Measurements from ENCODE around the gene LRRC4B. TPM values are rescaled to one million over a fixed set of nuclear protein-coding genes. Genes with fewer than 3 reads are reported as not detected.

The LRRC4B gene
- total and polyA plus RNA-seq, 2 of the 8 experiments (the other 6 are each of a cell fraction or from before 2014, with no cell fraction given): 13.4 to 21.2 TPM

DNA sequence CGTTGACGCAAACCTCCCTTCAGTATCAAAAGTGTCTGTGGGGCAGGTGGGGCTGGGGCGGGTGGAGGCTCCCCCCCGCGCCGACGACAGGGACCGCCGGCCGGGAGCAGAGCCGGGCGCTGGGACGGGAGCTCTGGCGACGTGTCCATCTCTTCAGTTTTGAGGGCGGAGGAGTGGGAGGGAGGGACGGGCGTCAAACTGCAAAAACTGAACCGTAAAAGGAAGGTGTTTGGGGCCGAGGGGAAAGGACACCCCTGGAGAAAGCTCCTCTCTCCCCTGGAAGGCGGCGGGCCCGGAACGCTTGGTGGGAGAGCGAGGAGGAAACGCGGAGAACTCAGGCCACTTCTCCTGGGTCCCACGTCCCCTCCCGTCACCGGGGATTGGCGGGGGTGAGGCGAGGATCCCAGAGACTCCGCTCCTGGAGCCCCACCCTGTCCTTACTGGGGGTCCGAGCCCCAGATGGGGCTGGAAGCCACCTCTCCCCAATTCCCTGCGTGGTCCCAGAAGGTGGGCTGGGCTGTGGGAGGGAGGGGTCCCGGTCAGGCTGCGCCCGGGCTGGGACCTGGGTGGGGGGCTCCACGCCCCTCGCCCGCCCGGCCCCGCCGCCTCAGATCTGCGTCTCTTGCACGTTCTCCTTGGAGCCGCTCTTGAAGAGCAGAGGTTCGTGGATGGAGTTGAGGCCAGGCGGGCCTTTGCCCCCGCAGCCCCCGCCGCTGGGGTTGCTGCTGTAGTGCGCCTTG, 51.1 kb downstream of the LRRC4B start:
- Histone ChIP-seq H2BK12ac (ENCODE audit: low read depth, low read length) (no peak overlapping the region), H4K20me1 (replicated peaks in 1 of 2; ENCODE audit: control insufficient read depth in 1 of 2, insufficient read depth in 2 of 2, low read length in 2 of 2) (peaks cover 0 to 9% of the 10 kb centered on the region in 2 experiments), H2BK20ac (ENCODE audit: low read length) (no peak overlapping the region), H3K27me3 (replicated peaks in 1 of 4; ENCODE audit: control insufficient read depth in 3 of 4, extremely low read depth in 1 of 4, insufficient read depth in 3 of 4, low read length in 3 of 4) (peaks cover 0 to 10% (median 4%) of the 10 kb centered on the region in 4 experiments; a peak in 6 of 7 replicates), H3K9me3 (ENCODE audit: insufficient read depth in 2 of 2, low read depth in 1 of 2, low read length in 1 of 2) (no peaks in the 10 kb centered on the region; a peak in 1 of 4 replicates), H2BK120ac (replicated peaks; ENCODE audit: low read depth, low read length) (no peak overlapping the region), H4K91ac (replicated peaks; ENCODE audit: insufficient read length, low read length) (no peak overlapping the region), H3K4me3 (ENCODE audit: extremely low read depth in 1 of 4, insufficient read depth in 2 of 4, low read depth in 3 of 4, low read length in 4 of 4) (no peak overlapping the region), H3K79me2 (ENCODE audit: control insufficient read depth in 1 of 2, insufficient read depth in 2 of 2, low read length in 2 of 2) (no peaks in the 10 kb centered on the region), H3K4ac (replicated peaks; ENCODE audit: insufficient read length, low read depth, low read length) (no peak overlapping the region), H3K27ac (ENCODE audit: low read depth, low read length) (no peak overlapping the region), H4K8ac (ENCODE audit: extremely low read depth, insufficient read depth, low read length) (no peak overlapping the region), H3K9ac (replicated peaks in 1 of 4; ENCODE audit: extremely low read depth in 1 of 4, low read depth in 3 of 4, low read length in 3 of 4) (no peak overlapping the region), H2AFZ (ENCODE audit: low read length) (no peak overlapping the region), H3K23me2 (ENCODE audit: low read depth, low read length) (no peaks in the 10 kb centered on the region), H3K14ac (ENCODE audit: insufficient read length) (no peak overlapping the region), H4K5ac (ENCODE audit: insufficient read length, low read depth, low read length) (no peak overlapping the region), H3K36me3 (ENCODE audit: control insufficient read depth in 2 of 4, insufficient read depth in 4 of 4, low read length in 3 of 4) (peaks cover 0 to 19% (median 0%) of the 10 kb centered on the region in 4 experiments; a peak in 2 of 8 replicates), H3K18ac (ENCODE audit: extremely low read depth, low read length) (no peak overlapping the region), H3K56ac (replicated peaks; ENCODE audit: insufficient read length, low read depth, low read length) (no peak overlapping the region), H2BK15ac (ENCODE audit: low read length) (no peak overlapping the region), H3K4me1 (replicated peaks in 1 of 4; ENCODE audit: control insufficient read depth in 3 of 4, insufficient read depth in 4 of 4, low read length in 3 of 4) (peaks cover 0 to 3% (median 1%) of the 10 kb centered on the region in 4 experiments; a peak in 2 of 7 replicates), H3K79me1 (ENCODE audit: low read depth, low read length) (no peaks in the 10 kb centered on the region), H2BK5ac (ENCODE audit: low read depth, low read length) (no peak overlapping the region), H3K4me2 (ENCODE audit: insufficient read depth in 1 of 2, low read depth in 2 of 2, low read length in 2 of 2) (no peak overlapping the region), H3K23ac (ENCODE audit: insufficient read length) (no peak overlapping the region), H2AK5ac (ENCODE audit: low read depth, low read length) (no peak overlapping the region)
- no peak for DNase-seq (ENCODE audit: low read depth in 1 of 2, low spot score in 2 of 2)
- 83% methylated on average over 22 of the region's 53 CpGs; no CpG with 5 or more reads in 1 of the 2 experiments for WGBS, 2 experiments (ENCODE audit: extremely low coverage in 1 of 2, insufficient coverage in 1 of 2, insufficient read length in 1 of 2, insufficient replicate concordance in 2 of 2, low coverage in 1 of 2, low lambda C conversion rate in 2 of 2, missing lambda C conversion rate in 1 of 2)
- CTCF ChIA-PET (ENCODE audit: partially characterized antibody): interaction anchor here (1.0 to 19.3 kb wide), 5 partner anchors 16 to 181 kb away, joined by 3 to 206 read pairs (median 7); no protein-coding TSS in a partner anchor
- POLR2A ChIA-PET (ENCODE audit: partially characterized antibody): interaction anchor here (0.7 to 1.8 kb wide), 2 partner anchors 14 to 30 kb away, joined by 3 to 4 read pairs; no protein-coding TSS in a partner anchor
- no peak for FAIRE-seq
- TF ChIP-seq PHF8 (conservative IDR thresholded peaks at IDR 0.05; ENCODE audit: low read depth, low read length): no peak
- no peak for TF ChIP-seq RNF2 (IDR thresholded peaks at IDR 0.05; ENCODE audit: borderline replicate concordance, low read depth, low read length, missing control alignments, poor library complexity, severe bottlenecking)
- TF ChIP-seq SP1 (IDR thresholded peaks at IDR 0.05; ENCODE audit: low read depth, low read length): no peak
- TF ChIP-seq EP300 (IDR thresholded peaks at IDR 0.05; ENCODE audit: borderline replicate concordance in 1 of 2, low read depth in 2 of 2, low read length in 2 of 2): no peak
- no peak for TF ChIP-seq TBP (IDR thresholded peaks at IDR 0.05; ENCODE audit: low read depth, low read length)
- no peak for TF ChIP-seq TEAD4 (IDR thresholded peaks at IDR 0.05; ENCODE audit: low read depth, low read length)
- TF ChIP-seq CBX5 (IDR thresholded peaks at IDR 0.05; ENCODE audit: low read depth, low read length): no peak
- no peak for TF ChIP-seq RAD21 (IDR thresholded peaks at IDR 0.05 in 1 of 2, conservative IDR thresholded peaks at IDR 0.05 in 1 of 2; ENCODE audit: low read depth in 2 of 2, low read length in 2 of 2)
- TF ChIP-seq E2F6 (IDR thresholded peaks at IDR 0.05): no peak
- no peak for TF ChIP-seq BCL11A (IDR thresholded peaks at IDR 0.05; ENCODE audit: low read depth in 2 of 2, low read length in 2 of 2)
- TF ChIP-seq POLR2AphosphoS5 (IDR thresholded peaks at IDR 0.05; ENCODE audit: low read depth, low read length): no peak
